Activated CD8-positive, alpha-beta T cell treated with anti-CD3 and anti-CD28 coated beads for 36 hours (primary cell): ENCODE measurements around the gene ZFHX3. TPM values are rescaled to one million over a fixed set of nuclear protein-coding genes. Genes with fewer than 3 reads are reported as not detected.

Experiments
- ATAC-seq: fragments of 200-7000 bp; cut with Tn5 transposase; one replicate; pipeline ENCODE4 v1.10.0; 2021; ENCODE audit warnings: mild to moderate bottlenecking, moderate library complexity
- CTCF ChIA-PET: fragments of 350-600 bp; sonication (Branson Sonifier 250); formaldehyde crosslinking; loops from one replicate; lab custom pipeline; 2021; ENCODE audit warnings: antibody characterized with exemption; lab: Charles Lee
- POLR2A ChIA-PET: fragments of 350-600 bp; sonication (Branson Sonifier 250); formaldehyde crosslinking; loops from one replicate; lab custom pipeline; 2021; ENCODE audit warnings: antibody characterized with exemption; lab: Charles Lee
- DNase-seq: peaks from one replicate; pipeline ENCODE4 v3.0.0-alpha.2; 2020
- H3K27ac Mint-ChIP-seq: one replicate; pipeline ENCODE4 v1.8.0; 2021; ENCODE audit warnings: mild to moderate bottlenecking, mixed read lengths
- H3K27me3 Mint-ChIP-seq: one replicate; pipeline ENCODE4 v1.8.0; 2021; ENCODE audit warnings: mixed read lengths
- H3K36me3 Mint-ChIP-seq: one replicate; pipeline ENCODE4 v1.8.0; 2021; ENCODE audit warnings: low read depth, mixed read lengths
- H3K4me1 Mint-ChIP-seq: one replicate; pipeline ENCODE4 v1.8.0; 2021; ENCODE audit warnings: low read depth, mixed read lengths
- H3K4me3 Mint-ChIP-seq: one replicate; pipeline ENCODE4 v1.8.0; 2021; ENCODE audit warnings: mild to moderate bottlenecking, moderate library complexity, mixed read lengths
- H3K9me3 Mint-ChIP-seq: one replicate; pipeline ENCODE4 v1.8.0; 2021; ENCODE audit warnings: mixed read lengths
- CTCF ChIP-seq: fragments of 200-600 bp; IDR thresholded peaks from one replicate; pipeline ENCODE4 v1.8.0; 2022; ENCODE audit warnings: antibody characterized with exemption, mild to moderate bottlenecking
- intact Hi-C: fragments of 100-400 bp; cut with micrococcal nuclease; formaldehyde crosslinking; loops from one replicate; pipeline ENCODE4 v1.10.0; 2022
- total RNA-seq, 2 experiments: library from RNA; stranded (reverse); gene quantifications; one replicate each; pipeline ENCODE4 v1.2.3, GENCODE V29; 2021

The ZFHX3 gene
- total RNA-seq, 2 experiments from 2014 or later, result 0.16 to 0.25 TPM

GRCh38 chr16:73064212-73064993 lies 16.5 kb upstream of the ZFHX3 start:
- Mint-ChIP-seq H3K9me3 (no peaks in the 10 kb centered on the region), H3K36me3 (no peaks in the 10 kb centered on the region), H3K4me1 (peaks cover 5% of the 10 kb centered on the region), H3K4me3 (no peak overlapping the region), H3K27ac (no peak overlapping the region), H3K27me3 (peaks cover 70% of the 10 kb centered on the region)
- no peak for TF ChIP-seq CTCF
- no peak for ATAC-seq
- CTCF ChIA-PET, result interaction anchor here (0.7 kb wide), 1 partner anchor 361 kb away, joined by 3 read pairs; no protein-coding TSS in a partner anchor
- POLR2A ChIA-PET, result no interaction called here
- intact Hi-C loops, result no loop called here
- no peak for DNase-seq

GRCh38 chr16:73063854-73064211 lies 15.9 kb upstream of the ZFHX3 start:
- POLR2A ChIA-PET, result no interaction called here
- H3K27ac Mint-ChIP-seq, result no peak overlapping the region
- ATAC-seq, result no peak
- peaks cover 72% of the 10 kb centered on the region for H3K27me3 Mint-ChIP-seq
- TF ChIP-seq CTCF, result no peak
- H3K4me3 Mint-ChIP-seq, result no peak overlapping the region
- intact Hi-C loops, result no loop called here
- no peak for DNase-seq
- CTCF ChIA-PET, result interaction anchor here (0.7 kb wide), 1 partner anchor 362 kb away, joined by 3 read pairs; no protein-coding TSS in a partner anchor
- H3K9me3 Mint-ChIP-seq, result no peaks in the 10 kb centered on the region
- H3K4me1 Mint-ChIP-seq, result peaks cover 10% of the 10 kb centered on the region
- H3K36me3 Mint-ChIP-seq, result no peaks in the 10 kb centered on the region

- H3K9me3 Mint-ChIP-seq, result no peaks in the 10 kb centered on the region
- POLR2A ChIA-PET, result no interaction called here
- intact Hi-C loops, result no loop called here
- no peak overlapping the region for H3K27ac Mint-ChIP-seq
- no peak for DNase-seq
- peaks cover 11% of the 10 kb centered on the region for H3K4me1 Mint-ChIP-seq
- H3K4me3 Mint-ChIP-seq, result no peak overlapping the region
- CTCF ChIA-PET, result interaction anchor here (0.7 to 1.1 kb wide), 2 partner anchors 9 to 362 kb away, joined by 3 read pairs; no protein-coding TSS in a partner anchor
- ATAC-seq, result no peak
- H3K36me3 Mint-ChIP-seq, result no peaks in the 10 kb centered on the region
- no peak for TF ChIP-seq CTCF
- peaks cover 69% of the 10 kb centered on the region for H3K27me3 Mint-ChIP-seq
Observed at GRCh38 chr16:73062743-73063733, 15.1 kb upstream of the ZFHX3 start.

GRCh38 chr16:73062001-73062616 lies 14.2 kb upstream of the ZFHX3 start:
- Mint-ChIP-seq H3K9me3 (no peaks in the 10 kb centered on the region), H3K4me1 (peaks cover 13% of the 10 kb centered on the region), H3K27ac (no peak overlapping the region), H3K27me3 (peaks cover 64% of the 10 kb centered on the region), H3K4me3 (no peak overlapping the region), H3K36me3 (no peaks in the 10 kb centered on the region)
- ATAC-seq (no peak), DNase-seq (no peak)
- intact Hi-C loops, result no loop called here
- ChIA-PET CTCF (interaction anchor here (1.2 to 1.5 kb wide), 2 partner anchors 12 to 230 kb away, joined by 3 to 6 read pairs; no protein-coding TSS in a partner anchor), POLR2A (no interaction called here)
- TF ChIP-seq CTCF, result no peak
